Upper lobe of right lung (tissue), 1 donor: Measurements from ENCODE around the gene PRDX1. TPM values are rescaled to one million over a fixed set of nuclear protein-coding genes. Genes with fewer than 3 reads are reported as not detected.
"Not testable (repeated sequence)": the region's sequence is repeated elsewhere in the genome, so short reads cannot be mapped to it uniquely, and the experiment has no call there.

Experiments used
- ATAC-seq: fragments of 200-7000 bp; cut with Tn5 transposase; one replicate; pipeline ENCODE4 v1.9.1; 2020; ENCODE audit warnings: mild to moderate bottlenecking, moderate library complexity
- DNase-seq: peaks from one replicate; pipeline ENCODE4 v3.0.0-alpha.2; 2020
- H3K27ac ChIP-seq: fragments of 200-600 bp; one replicate; pipeline ENCODE4 v1.8.0; 2022
- H3K27me3 ChIP-seq: fragments of 200-600 bp; one replicate; pipeline ENCODE4 v1.8.0; 2022; ENCODE audit warnings: mild to moderate bottlenecking
- H3K36me3 ChIP-seq: fragments of 200-600 bp; one replicate; pipeline ENCODE4 v1.8.0; 2022
- H3K4me1 ChIP-seq: fragments of 200-600 bp; one replicate; pipeline ENCODE4 v1.8.0; 2022
- H3K4me3 ChIP-seq: fragments of 200-600 bp; one replicate; pipeline ENCODE4 v1.8.0; 2022; ENCODE audit warnings: mild to moderate bottlenecking
- H3K9me3 ChIP-seq: fragments of 200-600 bp; one replicate; pipeline ENCODE4 v1.8.0; 2022
- CTCF ChIP-seq: fragments of 200-600 bp; IDR thresholded peaks from one replicate; pipeline ENCODE4 v1.8.0; 2022; ENCODE audit warnings: antibody characterized with exemption
- intact Hi-C: fragments of 100-400 bp; cut with DNase I; formaldehyde crosslinking; loops from one replicate; pipeline ENCODE4 v1.11.0; 2022
- total RNA-seq: library from RNA; stranded (reverse); fragmentation: NEBNext Ultra II Directional; extraction: Animal tissue kit (Norgen Biotek cat#: 25700); gene quantifications from one replicate; pipeline ENCODE4 v1.2.1, GENCODE V29; 2021
- donor health status: DM: no; HTN: yes; CAD: no; lungs with severe emphysema.

The PRDX1 gene
- total RNA-seq, 1 donor from 2014 or later = 401 TPM

DNA sequence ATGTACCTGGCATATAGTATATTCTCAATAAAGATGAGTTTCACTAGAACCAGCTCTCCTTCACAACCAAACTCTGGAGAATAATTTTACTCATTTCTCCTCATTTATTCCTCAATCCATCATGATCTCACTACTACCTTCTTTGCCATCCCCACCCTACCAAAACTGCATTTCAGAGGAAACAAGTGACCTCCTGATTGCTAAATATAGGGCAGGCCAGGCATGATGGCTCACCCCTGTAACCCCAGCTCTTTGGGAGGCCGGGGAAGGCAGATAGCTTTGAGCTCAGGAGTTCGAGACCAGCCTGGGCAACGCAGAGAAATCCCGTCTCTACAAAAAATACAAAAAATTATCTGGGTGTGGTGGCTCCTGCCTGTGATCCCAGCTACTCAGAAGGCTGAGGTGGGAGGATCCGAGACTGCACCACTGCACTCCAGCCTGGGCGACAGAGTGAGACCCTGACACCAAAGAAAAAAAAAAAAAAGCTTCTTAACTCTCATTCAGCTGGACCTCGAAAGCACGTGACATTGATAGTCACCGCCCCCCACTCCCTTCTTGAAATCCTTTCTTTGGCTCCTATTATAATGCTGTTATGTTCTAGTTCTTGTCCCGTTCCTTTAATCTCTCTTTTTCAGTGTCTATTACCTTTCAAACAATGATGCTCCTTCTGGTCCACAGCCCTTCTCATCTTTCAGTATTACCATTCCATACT, 32.9 kb downstream of the PRDX1 start:
- Histone ChIP-seq H3K36me3 (no peaks in the 10 kb centered on the region), H3K27ac (no peak overlapping the region), H3K4me1 (peaks cover 9% of the 10 kb centered on the region), H3K9me3 (no peaks in the 10 kb centered on the region), H3K27me3 (no peaks in the 10 kb centered on the region), H3K4me3 (no peak overlapping the region)
- no peak for TF ChIP-seq CTCF
- intact Hi-C loops = no loop called here
- ATAC-seq = no peak
- peak; percentile 25 for DNase-seq

DNA sequence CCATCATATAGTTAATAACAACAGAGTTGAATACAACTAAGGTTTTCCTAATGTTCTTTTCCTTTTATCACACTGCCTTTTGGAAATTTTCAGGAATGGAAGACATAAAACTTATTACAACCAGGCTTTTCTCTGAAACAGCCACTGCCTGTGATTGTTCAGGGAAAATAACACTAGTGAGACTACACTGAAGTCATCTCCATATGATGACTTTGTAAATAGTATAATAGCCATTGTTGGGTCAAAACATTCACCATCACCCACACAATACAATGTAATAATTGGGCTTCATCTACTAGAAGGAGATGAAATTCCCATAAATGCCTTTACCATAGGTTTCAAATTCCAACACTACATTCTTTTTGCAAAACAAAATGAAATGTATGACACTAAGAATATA, 35.7 kb downstream of the PRDX1 start:
- Histone ChIP-seq H3K36me3 (no peaks in the 10 kb centered on the region), H3K27ac (no peak overlapping the region), H3K9me3 (no peaks in the 10 kb centered on the region), H3K4me1 (peaks cover 9% of the 10 kb centered on the region), H3K4me3 (no peak overlapping the region), H3K27me3 (no peaks in the 10 kb centered on the region)
- DNase-seq (no peak), ATAC-seq (no peak)
- TF ChIP-seq CTCF = no peak
- intact Hi-C loops = no loop called here

GRCh38 chr1:45479039-45479748, 42.5 kb downstream of the PRDX1 start:
- no peak overlapping the region for H3K4me3 ChIP-seq
- no peaks in the 10 kb centered on the region for H3K9me3 ChIP-seq
- intact Hi-C loops = no loop called here
- DNase-seq = no peak
- TF ChIP-seq CTCF = no peak
- no peaks in the 10 kb centered on the region for H3K4me1 ChIP-seq
- no peak for ATAC-seq
- no peak overlapping the region for H3K27ac ChIP-seq
- no peaks in the 10 kb centered on the region for H3K27me3 ChIP-seq
- H3K36me3 ChIP-seq = no peaks in the 10 kb centered on the region

DNA sequence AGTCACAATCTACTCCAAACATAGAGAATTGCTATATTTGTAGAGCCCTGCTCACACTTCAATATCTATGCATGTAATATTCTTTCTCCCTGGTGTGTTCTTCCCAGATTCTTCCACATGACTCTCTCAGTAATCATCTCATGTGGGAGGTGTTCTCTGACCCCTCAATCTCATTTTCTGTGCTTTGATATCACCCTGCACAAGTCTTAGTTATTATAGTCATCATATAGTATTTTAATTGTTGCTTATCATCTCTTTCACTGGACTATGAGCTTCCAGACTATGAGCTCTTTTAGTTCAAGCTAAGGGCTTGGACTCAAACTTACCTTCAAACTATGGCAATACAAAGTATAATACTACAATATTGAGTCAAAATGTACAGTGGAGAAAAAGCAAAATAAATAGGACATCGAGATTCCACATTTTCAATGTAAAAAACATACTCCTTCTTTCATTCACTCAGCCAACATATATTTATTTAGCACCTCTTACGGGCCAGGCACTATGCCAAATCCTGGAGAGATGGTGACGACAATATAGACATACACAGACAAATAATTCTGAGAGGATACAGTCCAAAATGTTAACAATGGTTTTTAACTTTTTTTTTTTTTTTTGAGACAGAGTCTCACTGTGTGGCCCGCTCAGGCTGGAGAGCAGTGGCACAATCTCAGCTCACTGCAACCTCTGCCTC, 43.4 kb downstream of the PRDX1 start:
- ATAC-seq = no peak
- H3K27me3 ChIP-seq = no peaks in the 10 kb centered on the region

DNA sequence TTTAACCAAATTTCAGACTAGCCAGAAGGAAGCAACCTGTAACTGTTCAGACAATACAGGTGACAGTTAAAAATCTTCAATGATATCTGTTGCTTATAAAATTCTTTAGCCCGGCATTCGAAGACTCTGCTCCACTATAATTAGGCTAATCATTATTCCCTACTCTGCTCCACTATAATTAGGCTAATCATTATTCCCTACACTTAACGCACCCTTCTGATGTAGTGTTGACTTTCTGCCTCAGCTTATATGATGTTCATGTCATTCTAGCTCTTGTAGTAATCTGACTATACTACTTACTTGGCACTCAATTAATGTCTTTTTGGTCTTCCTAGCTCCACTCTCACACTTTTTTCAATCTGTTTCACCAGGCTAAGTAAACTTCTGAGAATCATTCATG, 44.0 kb downstream of the PRDX1 start:
- ATAC-seq (no peak), DNase-seq (no peak)
- no peaks in the 10 kb centered on the region for H3K4me1 ChIP-seq
- TF ChIP-seq CTCF = no peak
- H3K4me3 ChIP-seq = no peak overlapping the region
- no peaks in the 10 kb centered on the region for H3K9me3 ChIP-seq
- no peaks in the 10 kb centered on the region for H3K36me3 ChIP-seq
- H3K27ac ChIP-seq = no peak overlapping the region
- H3K27me3 ChIP-seq = no peaks in the 10 kb centered on the region
- intact Hi-C loops = no loop called here

More for the DNA sequence above, 43.4 kb downstream of the PRDX1 start:
- intact Hi-C loops = no loop called here
- TF ChIP-seq CTCF = no peak
- no peak overlapping the region for H3K27ac ChIP-seq
- no peaks in the 10 kb centered on the region for H3K4me1 ChIP-seq
- no peaks in the 10 kb centered on the region for H3K36me3 ChIP-seq
- no peak overlapping the region for H3K4me3 ChIP-seq
- DNase-seq = no peak
- H3K9me3 ChIP-seq = no peaks in the 10 kb centered on the region

GRCh38 chr1:45474194-45474593, 47.5 kb downstream of the PRDX1 start:
- H3K36me3 ChIP-seq, H3K27ac ChIP-seq, DNase-seq, H3K9me3 ChIP-seq, intact Hi-C loops, H3K4me3 ChIP-seq, H3K27me3 ChIP-seq, H3K4me1 ChIP-seq, ATAC-seq: not testable (repeated sequence)
